GM21367 (cell line): ENCODE results near the gene BRSK2.

Source experiments
- ATAC-seq: cut with Tn5 transposase; IDR thresholded peaks from one replicate; pipeline ENCODE4 v1.9.1; 2021; ENCODE audit not compliant: unreplicated experiment

BRSK2 gene

DNA sequence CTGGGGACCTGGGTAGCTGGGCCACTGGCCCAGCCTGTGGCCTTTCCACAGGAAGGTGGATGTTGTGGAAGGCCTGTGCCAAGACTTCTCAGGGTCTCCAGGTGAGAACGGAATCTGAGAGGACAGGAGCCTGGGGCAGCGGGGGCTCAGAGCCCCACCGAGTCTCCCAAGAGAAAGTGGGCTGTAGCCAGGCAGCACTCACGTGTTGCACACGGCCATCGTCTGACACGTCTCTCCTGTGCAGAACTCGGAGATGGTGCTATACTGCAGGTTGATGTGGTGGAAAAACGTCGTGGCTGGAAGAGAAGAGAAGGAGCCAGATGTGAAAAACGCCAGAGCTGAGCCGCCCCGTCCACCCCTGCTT lies 90.4 kb downstream of the BRSK2 start:
- no peak for ATAC-seq

DNA sequence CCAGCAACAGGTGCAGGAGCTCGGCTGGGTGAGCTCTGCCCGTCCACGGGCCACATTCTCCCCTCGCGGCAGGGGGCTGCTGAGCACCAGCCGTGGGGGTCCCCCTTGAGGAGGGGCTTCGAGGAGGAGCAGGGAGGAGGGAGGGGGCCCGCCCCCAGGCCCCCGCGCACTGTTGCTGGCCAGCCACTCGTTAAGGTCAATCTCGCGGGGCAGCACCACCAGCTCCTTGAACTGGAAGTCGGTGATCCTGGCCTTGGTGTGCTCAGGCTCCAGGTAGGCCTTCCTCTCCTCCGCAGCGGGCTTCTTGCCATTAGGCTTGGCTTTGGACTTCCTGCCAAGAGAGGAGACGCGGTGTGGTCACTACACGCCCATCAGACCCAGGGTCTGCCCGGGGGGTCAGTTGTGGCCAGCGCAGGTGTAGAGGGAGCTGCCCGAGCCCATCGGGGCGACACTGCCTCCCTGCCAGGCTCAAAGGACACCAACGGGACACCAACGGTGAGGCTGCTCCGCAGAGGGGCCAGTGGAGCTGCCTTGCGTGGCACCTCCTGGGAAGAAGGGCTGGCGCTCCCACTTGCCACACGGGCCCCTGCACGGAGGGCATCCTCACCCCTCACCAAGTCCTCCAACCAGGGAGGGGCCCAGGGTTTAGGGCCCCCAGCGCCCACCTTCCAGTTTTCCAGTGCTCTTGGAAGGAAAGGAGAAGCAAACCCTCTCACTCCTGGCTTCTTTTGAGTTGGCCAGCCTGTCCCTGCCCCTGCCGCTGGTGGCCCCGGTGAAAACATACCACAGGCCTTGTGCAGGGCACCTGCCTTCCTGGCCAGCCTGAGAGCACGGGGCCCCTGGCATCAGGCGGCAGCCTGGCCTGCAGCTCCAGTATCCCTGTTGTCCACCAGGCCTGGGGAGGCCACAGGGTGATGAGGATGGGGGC lies 91.1 kb downstream of the BRSK2 start:
- ATAC-seq, result no peak

GRCh38 chr11:1481483-1481825 lies 91.7 kb downstream of the BRSK2 start:
- no peak for ATAC-seq

- ATAC-seq, result no peak
Measured at GRCh38 chr11:1481861-1482441, 92.2 kb downstream of the BRSK2 start.

- ATAC-seq, result no peak
Measured at GRCh38 chr11:1482581-1483444, 93.1 kb downstream of the BRSK2 start.

DNA sequence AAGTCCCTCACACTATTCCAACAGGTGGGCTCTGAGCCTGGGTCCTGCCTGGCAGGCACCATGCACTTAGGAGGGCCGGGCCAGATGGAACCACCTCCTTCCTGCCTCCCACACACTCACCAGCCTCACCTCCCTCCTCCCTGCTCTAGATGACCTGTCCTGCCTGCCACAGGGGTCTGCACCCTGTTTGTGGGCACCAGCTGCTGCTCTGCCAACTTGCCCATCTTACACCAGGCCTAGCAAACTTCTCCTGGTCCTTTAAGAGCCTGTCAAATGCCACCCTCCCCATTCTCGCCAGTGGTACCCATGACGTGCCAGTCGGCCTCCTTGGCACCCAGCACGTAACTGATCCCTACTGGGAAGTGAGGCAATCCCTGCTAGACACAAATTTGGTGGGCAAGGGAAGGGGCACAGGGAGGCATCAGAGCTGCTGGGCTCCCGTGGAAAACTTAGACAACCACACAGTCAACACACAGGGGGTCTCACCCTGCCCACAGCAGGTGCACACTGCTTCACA lies 93.8 kb downstream of the BRSK2 start:
- ATAC-seq, result no peak

- no peak for ATAC-seq
Measured at GRCh38 chr11:1484061-1484671, 94.4 kb downstream of the BRSK2 start.

DNA sequence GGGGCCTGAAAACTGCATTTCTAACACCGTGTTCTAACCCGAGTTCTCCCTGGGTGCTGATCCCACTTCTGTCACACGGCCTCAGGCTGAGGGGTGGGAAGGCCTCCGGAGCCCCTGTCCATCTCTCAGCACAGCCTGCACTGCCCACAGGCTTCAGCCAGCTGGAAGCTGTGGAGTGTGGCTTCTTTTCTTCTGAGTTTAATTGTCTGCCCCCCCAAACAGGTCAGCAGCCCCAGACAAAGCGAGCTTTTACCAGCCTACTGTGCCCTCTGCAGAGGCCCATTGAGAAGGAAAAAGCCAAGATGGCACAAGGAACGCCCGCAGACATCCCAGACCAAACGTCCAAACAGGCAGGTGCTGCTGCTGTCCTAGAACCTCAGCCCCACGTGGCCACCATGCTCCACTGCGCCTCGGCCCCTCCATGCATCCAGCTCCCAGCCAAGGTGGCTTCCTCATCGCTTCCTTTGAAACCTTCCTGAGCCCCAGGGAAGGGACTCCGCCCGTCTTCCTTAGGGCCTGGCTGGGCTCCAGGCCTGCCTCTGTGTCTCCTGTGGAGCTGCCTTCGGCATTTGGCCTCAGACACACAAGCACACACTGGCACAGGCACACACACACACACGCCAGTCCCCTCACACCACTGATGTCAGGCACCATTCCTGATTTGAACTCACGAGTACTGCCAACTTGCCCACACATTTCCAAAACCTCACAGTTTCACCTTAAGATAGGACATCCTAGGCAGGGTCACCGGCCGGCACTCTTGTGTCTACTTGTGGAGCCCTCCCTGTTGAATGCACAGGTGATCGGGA lies 95.2 kb downstream of the BRSK2 start:
- no peak for ATAC-seq

- ATAC-seq, result no peak
Measured at GRCh38 chr11:1485504-1485885, 95.8 kb downstream of the BRSK2 start.

- ATAC-seq, result no peak
Measured at GRCh38 chr11:1486054-1486825, 96.5 kb downstream of the BRSK2 start, which contains the start of gene MOB2. TSS of gene MOB2 (minus strand) at chr11:1486779. CDS start at chr11:1486556, 223 bp downstream.

DNA sequence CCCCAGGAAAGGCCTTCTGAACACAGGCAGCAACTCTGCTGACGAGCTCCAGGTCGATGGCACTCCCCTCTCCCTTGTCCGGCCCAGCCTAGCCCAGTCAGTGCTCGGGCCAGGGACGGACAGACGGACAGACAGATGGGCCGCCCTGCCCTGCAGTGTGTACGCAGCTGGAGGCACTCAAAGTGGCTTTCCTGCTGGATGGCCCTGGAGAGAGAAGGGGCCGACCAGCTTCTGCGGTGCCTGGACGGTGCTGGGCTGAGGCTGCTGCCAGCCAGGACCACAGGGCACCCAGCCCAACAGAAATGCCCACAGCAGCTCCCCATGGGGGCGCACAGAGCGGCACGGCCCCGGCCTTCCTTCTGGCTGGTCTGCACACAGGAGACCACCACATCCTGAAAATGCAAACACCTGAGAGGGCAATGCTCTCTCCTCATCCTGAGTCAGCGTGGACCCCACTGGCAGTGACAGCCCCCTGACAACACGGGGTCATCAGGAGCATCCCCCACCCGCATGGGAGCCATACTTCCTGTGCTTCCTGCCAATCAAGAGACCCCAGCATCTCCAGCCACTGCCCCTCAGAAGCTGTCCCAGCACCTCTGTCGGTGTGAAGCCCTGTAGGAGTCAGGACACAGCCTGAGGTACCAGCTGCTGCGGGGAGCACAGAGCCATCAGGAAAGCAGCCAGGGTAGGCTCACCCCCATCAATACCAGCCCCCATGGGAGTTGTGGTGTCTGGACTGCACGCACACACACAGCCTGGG lies 97.5 kb downstream of the BRSK2 start:
- no peak for ATAC-seq

- ATAC-seq, result no peak
Measured at GRCh38 chr11:1487851-1488574, 98.3 kb downstream of the BRSK2 start.

GRCh38 chr11:1488575-1489180 lies 98.9 kb downstream of the BRSK2 start:
- no peak for ATAC-seq

DNA sequence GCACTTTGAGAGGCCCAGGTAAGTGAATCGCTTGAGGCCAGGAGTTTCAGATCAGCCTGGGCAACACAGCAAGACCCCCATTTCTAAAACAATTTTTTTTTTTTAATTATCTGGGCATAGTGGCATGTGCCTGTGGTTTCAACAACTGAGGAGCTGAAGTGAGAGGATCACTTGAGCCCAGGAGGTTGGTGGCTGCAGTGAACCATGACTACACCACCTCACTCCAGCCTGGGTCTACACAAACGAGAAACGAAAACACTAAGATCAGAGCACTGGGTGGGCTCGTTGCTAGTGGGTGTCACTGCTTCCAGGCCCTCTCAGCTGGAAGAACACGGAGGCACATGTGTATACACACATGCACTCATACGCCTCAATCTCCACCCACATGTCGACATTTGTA lies 100.9 kb downstream of the BRSK2 start:
- ATAC-seq, result no peak

DNA sequence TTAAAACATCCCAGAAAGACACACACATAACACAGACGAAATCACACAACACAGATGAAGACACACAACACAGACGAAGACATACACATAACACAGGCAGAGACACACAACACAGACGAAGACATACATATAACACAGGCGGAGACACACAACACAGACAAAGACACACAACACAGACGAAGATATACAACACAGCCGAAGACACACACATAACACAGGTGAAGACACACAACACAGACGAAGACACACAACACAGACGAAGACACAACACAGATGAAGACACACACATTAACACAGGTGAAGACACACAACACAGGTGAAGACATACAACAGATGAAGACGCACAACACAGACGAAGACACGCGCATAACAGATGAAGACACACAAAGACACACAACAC lies 101.6 kb downstream of the BRSK2 start:
- no peak for ATAC-seq

- ATAC-seq, result no peak
Measured at GRCh38 chr11:1493650-1494244, 104.0 kb downstream of the BRSK2 start.

DNA sequence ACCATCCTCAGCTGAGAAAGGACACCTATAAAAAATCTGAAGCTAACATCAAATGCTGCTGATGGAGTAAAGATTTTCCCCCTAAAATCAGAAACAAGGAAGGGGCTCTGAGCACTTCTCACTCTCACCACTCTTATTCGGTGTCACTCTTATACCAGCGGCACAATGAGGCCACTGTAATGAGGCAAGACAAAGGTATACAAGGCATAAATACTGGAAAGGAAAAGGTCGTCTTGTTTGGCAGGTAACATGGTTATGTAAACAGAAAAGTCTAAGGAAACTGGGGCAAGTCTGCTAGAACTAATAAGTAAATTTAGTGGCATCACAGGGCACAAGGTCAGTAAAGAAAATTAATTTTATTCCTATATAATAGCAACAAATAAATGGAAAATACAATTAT lies 104.9 kb downstream of the BRSK2 start:
- no peak for ATAC-seq
